Loucy (cell line): ENCODE data around the gene SLC15A3.

ENCODE experiments used
- H2AFZ ChIP-seq: fragments of 200-600 bp; sonication (generic); 2 replicates; pipeline ENCODE4 v1.6.0; 2016; ENCODE audit warnings: antibody characterized with exemption, mild to moderate bottlenecking, low read length, moderate library complexity
- H3F3A ChIP-seq: fragments of 200-600 bp; 2 replicates; pipeline ENCODE4 v1.6.0; 2016; ENCODE audit warnings: antibody characterized with exemption, low read depth, mild to moderate bottlenecking
- H3K27me3 ChIP-seq: fragments of 200-600 bp; sonication (generic); 2 replicates; pipeline ENCODE4 v1.6.1; 2014; ENCODE audit warnings: low read length, mild to moderate bottlenecking; ENCODE audit not compliant: insufficient read depth, poor library complexity, severe bottlenecking
- H3K36me3 ChIP-seq: fragments of 200-600 bp; sonication (generic); 2 replicates; pipeline ENCODE4 v1.6.1; 2016; ENCODE audit warnings: low read length; ENCODE audit not compliant: insufficient read depth
- H3K4me1 ChIP-seq: fragments of 200-600 bp; sonication (generic); 2 replicates; pipeline ENCODE4 v1.5.1; 2014; ENCODE audit warnings: low read length, mild to moderate bottlenecking; ENCODE audit not compliant: insufficient read depth, poor library complexity, severe bottlenecking
- H3K4me2 ChIP-seq: fragments of 200-600 bp; sonication (generic); 2 replicates; pipeline ENCODE4 v1.6.0; 2014; ENCODE audit warnings: antibody characterized with exemption, low read length, low read depth, mild to moderate bottlenecking; ENCODE audit not compliant: poor library complexity, severe bottlenecking
- H3K4me3 ChIP-seq: fragments of 200-600 bp; sonication (generic); 2 replicates; pipeline ENCODE4 v1.5.1; 2014; ENCODE audit warnings: low read length, mild to moderate bottlenecking, mixed read lengths; ENCODE audit not compliant: poor library complexity, severe bottlenecking
- H3K79me2 ChIP-seq: fragments of 200-600 bp; sonication (generic); 2 replicates; pipeline ENCODE4 v1.6.1; 2014; ENCODE audit warnings: low read length; ENCODE audit not compliant: insufficient read depth
- H3K9ac ChIP-seq: fragments of 200-600 bp; sonication (generic); 2 replicates; pipeline ENCODE4 v1.6.0; 2014; ENCODE audit warnings: mild to moderate bottlenecking, low read depth, low read length, moderate library complexity; ENCODE audit not compliant: poor library complexity, severe bottlenecking
- H3K9me2 ChIP-seq: fragments of 200-600 bp; sonication (generic); replicated peaks from 2 replicates; pipeline ENCODE4 v1.6.1; 2016; ENCODE audit warnings: low read depth, low read length, mixed read lengths
- H3K9me3 ChIP-seq: fragments of 200-600 bp; sonication (generic); 2 replicates; pipeline ENCODE4 v1.6.1; 2014; ENCODE audit warnings: mild to moderate bottlenecking, antibody characterized with exemption, low read length, low read depth; ENCODE audit not compliant: insufficient read depth
- H4K20me1 ChIP-seq: fragments of 200-600 bp; sonication (generic); 2 replicates; pipeline ENCODE4 v1.6.0; 2014; ENCODE audit warnings: antibody characterized with exemption, low read length, mild to moderate bottlenecking; ENCODE audit not compliant: insufficient read depth, poor library complexity, severe bottlenecking
- CTCF ChIP-seq: fragments of 200-600 bp; sonication (generic); conservative IDR thresholded peaks from 2 replicates; pipeline ENCODE4 v1.5.1; 2014; ENCODE audit warnings: mild to moderate bottlenecking, antibody characterized with exemption, low read length
- EZH2phosphoT487 ChIP-seq: fragments of 200-600 bp; IDR thresholded peaks from 2 replicates; pipeline ENCODE4 v1.6.1; 2018; ENCODE audit warnings: antibody characterized with exemption, mild to moderate bottlenecking, moderate library complexity, borderline replicate concordance

The SLC15A3 gene

DNA sequence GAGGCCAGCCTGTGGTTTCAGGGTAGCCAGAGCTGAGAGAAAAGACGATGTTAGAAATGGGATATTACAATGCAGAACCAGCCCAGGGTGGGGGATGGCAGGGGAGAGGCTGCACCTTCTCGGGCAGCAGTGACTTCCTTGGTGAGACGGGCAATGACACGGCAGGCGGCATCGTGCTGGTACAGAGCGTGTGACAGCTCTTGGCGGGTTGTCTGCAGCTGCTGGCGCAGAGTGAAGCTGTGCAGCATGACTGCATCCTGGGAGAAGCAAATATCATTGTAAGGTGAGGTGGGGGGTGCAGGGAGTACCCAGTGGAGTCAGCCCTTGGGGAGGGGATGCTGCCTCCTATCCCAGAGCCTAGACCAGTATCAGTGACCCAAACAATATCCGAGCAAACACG is 49.4 kb downstream of the SLC15A3 start:
- peaks cover 37% of the 10 kb centered on the region for H3K4me1 ChIP-seq
- H3K79me2 ChIP-seq = peaks cover 53% of the 10 kb centered on the region
- H3F3A ChIP-seq = peaks cover 4% of the 10 kb centered on the region; the same call in 1 of the 2 replicates
- no peak overlapping the region for H2AFZ ChIP-seq
- no peaks in the 10 kb centered on the region for H3K9me3 ChIP-seq
- no peak overlapping the region for H3K4me2 ChIP-seq
- peak overlapping the region; percentile 98 for H3K9ac ChIP-seq
- H3K4me3 ChIP-seq = no peak overlapping the region
- peaks cover 58% of the 10 kb centered on the region; the same call in 1 of the 2 replicates for H3K36me3 ChIP-seq
- H4K20me1 ChIP-seq = peaks cover 43% of the 10 kb centered on the region
- H3K9me2 ChIP-seq = no peaks in the 10 kb centered on the region
- no peaks in the 10 kb centered on the region for H3K27me3 ChIP-seq
- TF ChIP-seq CTCF (no peak), EZH2phosphoT487 (no peak)

DNA sequence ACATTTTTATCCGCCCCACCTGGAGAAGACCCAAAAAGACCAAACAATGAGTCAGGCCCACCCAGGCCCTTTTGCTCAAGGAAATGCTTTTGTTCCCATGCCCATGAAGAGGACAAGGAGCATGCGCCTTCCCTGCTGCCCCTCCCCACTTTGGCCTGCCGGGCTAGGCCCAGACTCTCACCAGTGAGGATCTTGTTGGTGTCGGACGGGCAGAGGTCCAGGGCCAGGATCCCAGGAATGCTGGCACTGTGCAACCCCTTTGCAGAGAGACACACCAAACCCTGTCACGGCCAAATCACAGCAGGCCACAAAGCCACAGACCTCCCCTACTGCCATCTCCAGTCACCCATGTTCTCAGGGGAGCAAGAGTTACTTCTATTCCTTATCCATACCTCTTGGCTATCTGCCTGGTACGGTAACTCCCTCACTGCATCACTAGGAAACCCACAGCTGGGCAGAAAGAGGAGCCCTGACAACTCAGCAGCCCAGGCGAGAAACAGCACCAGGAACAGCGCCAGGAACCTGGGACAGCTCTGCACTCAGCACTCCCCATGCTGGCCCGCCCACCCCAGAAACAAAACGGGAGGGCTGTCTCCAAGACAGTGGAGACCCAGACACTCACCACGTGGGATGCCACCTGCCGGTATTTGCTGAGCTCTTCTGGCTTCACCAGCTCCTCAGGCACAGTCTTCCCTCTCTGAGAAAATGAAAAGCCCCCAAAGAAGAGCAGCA is 51.1 kb downstream of the SLC15A3 start:
- no peak overlapping the region for H3K4me3 ChIP-seq
- TF ChIP-seq CTCF = no peak
- no peak for TF ChIP-seq EZH2phosphoT487
- H3K4me2 ChIP-seq = no peak overlapping the region
- no peak overlapping the region for H3K9ac ChIP-seq
- H3K4me1 ChIP-seq = peaks cover 32% of the 10 kb centered on the region
- peaks cover 48% of the 10 kb centered on the region for H3K79me2 ChIP-seq
- H3K9me3 ChIP-seq = no peaks in the 10 kb centered on the region
- H3K9me2 ChIP-seq = no peaks in the 10 kb centered on the region
- H3F3A ChIP-seq = peaks cover 4% of the 10 kb centered on the region; the same call in 1 of the 2 replicates
- no peak overlapping the region for H2AFZ ChIP-seq
- peaks cover 39% of the 10 kb centered on the region for H4K20me1 ChIP-seq
- H3K27me3 ChIP-seq = no peaks in the 10 kb centered on the region
- H3K36me3 ChIP-seq = peaks cover 75% of the 10 kb centered on the region; the same call in 1 of the 2 replicates

DNA sequence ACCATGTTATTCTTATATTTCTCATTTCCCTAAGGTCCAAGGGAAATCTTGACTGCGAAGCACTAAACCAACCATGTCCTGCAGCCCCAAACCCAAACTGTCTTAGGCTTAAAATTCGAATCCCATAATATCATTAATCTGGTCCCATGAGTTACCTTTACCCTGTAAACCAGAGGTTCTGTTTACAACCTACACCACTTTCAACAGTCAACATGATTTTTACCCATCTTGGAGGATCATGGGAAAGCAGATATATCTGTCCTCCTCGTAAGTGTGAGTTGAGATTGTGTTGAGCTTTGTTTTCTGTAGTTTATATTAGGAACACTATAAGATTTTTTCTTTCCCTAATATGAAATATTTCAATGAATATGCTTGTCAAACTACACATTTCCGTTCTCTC is 52.0 kb downstream of the SLC15A3 start:
- H3K9me3 ChIP-seq = no peaks in the 10 kb centered on the region
- H4K20me1 ChIP-seq = peaks cover 33% of the 10 kb centered on the region
- TF ChIP-seq EZH2phosphoT487 (no peak), CTCF (no peak)
- H2AFZ ChIP-seq = no peak overlapping the region
- no peaks in the 10 kb centered on the region for H3K27me3 ChIP-seq
- H3K9me2 ChIP-seq = no peaks in the 10 kb centered on the region
- no peak overlapping the region for H3K4me2 ChIP-seq
- no peak overlapping the region for H3K4me3 ChIP-seq
- no peak overlapping the region for H3K9ac ChIP-seq
- H3K79me2 ChIP-seq = peaks cover 40% of the 10 kb centered on the region
- peaks cover 83% of the 10 kb centered on the region; the same call in 1 of the 2 replicates for H3K36me3 ChIP-seq
- H3F3A ChIP-seq = peaks cover 4% of the 10 kb centered on the region; the same call in 1 of the 2 replicates
- peaks cover 26% of the 10 kb centered on the region for H3K4me1 ChIP-seq
